ENCODE measurements around the gene EVI5L.
A peak's percentile ranks its signal among the peaks of the same experiment; 100 is the strongest.

EVI5L gene

DNA sequence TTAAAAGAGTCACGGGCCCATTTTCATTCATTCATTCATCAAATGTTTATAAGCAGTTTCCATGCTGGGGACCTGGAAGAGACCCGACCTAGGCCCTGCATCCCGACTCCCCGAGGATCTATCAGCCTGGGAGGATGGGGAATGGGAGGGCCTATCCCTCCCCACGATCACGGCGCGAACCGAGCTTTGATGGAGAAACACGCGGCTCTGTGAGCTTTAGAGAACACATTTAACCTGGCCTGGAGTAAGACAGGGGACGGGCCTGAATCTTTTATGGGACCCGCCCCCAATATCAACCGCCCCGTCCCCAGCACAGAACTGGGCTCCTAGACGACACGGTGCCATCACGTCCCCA, 875 bp upstream of the EVI5L start:
- H3K36me3 Mint-ChIP-seq: no peaks in the 10 kb centered on the region
- peak overlapping the region; percentile 70 for H3K4me3 Mint-ChIP-seq
- H3K27me3 Mint-ChIP-seq: no peaks in the 10 kb centered on the region
- H3K4me1 Mint-ChIP-seq: peaks cover 10% of the 10 kb centered on the region
- no peak for ATAC-seq (ENCODE audit: low read depth)
- no peaks in the 10 kb centered on the region for H3K9me3 Mint-ChIP-seq
- H3K27ac Mint-ChIP-seq: peak overlapping the region; percentile 48
- DNase-seq (ENCODE audit: low spot score in 2 of 2): no peak

GRCh38 chr19:7830272-7830771, 304 bp downstream of the EVI5L start:
- DNase-seq (ENCODE audit: low spot score in 2 of 2): no peak
- H3K4me3 Mint-ChIP-seq: peak overlapping the region; percentile 83

DNA sequence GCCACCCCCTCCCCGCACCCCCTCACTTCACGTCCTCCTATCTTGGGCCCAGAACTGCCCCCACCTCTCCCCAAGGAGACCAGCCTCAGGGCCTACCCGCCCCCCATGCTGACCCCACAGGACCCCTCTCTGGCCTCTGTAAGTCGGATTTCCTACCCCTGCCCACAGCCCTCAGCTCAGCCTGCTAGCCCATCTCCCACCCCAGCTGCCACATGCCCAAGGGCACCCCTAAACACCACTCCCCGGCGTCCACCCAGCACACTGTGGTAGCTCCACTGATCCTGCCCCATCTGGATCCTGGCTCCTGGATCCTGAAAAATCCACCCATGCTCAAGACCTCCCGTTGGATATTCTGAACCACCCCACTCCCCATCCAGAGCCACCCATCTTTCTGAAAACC, 805 bp downstream of the EVI5L start:
- no peaks in the 10 kb centered on the region for H3K27me3 Mint-ChIP-seq
- no peak for ATAC-seq (ENCODE audit: low read depth)
- H3K27ac Mint-ChIP-seq: peak overlapping the region; percentile 43
- no peaks in the 10 kb centered on the region for H3K36me3 Mint-ChIP-seq
- no peaks in the 10 kb centered on the region for H3K9me3 Mint-ChIP-seq
- H3K4me1 Mint-ChIP-seq: peaks cover 10% of the 10 kb centered on the region
- no peak for DNase-seq (ENCODE audit: low spot score in 2 of 2)
- H3K4me3 Mint-ChIP-seq: peak overlapping the region; percentile 83

More at GRCh38 chr19:7830272-7830771, 304 bp downstream of the EVI5L start:
- H3K27me3 Mint-ChIP-seq: no peaks in the 10 kb centered on the region
- H3K4me1 Mint-ChIP-seq: peaks cover 10% of the 10 kb centered on the region
- ATAC-seq (ENCODE audit: low read depth): peak; percentile 1
- no peaks in the 10 kb centered on the region for H3K36me3 Mint-ChIP-seq
- H3K27ac Mint-ChIP-seq: no peak overlapping the region
- no peaks in the 10 kb centered on the region for H3K9me3 Mint-ChIP-seq

DNA sequence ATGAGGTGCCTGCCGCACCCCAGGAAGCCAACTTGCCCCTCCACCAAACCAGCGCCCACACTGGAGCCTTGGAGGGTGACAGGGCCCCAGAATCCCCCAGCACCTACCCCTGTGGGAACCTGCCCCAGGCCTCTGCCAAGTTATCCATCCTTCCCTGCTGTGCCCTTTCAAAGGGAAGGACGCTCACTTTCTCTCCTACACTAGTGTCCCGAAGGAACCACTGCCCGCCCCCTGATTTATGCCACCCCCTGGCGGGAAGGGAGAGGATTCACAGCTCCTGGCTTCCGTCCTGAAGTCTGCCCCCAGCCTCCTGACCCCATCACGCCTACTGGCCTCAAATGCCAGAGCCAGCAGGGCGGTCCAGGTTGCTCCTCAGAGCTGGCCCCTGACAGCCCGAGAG, 1.4 kb downstream of the EVI5L start:
- no peak for DNase-seq (ENCODE audit: low spot score in 2 of 2)
- Mint-ChIP-seq H3K4me1 (peaks cover 10% of the 10 kb centered on the region), H3K4me3 (peak overlapping the region; percentile 83), H3K9me3 (no peaks in the 10 kb centered on the region), H3K36me3 (no peaks in the 10 kb centered on the region), H3K27me3 (no peaks in the 10 kb centered on the region), H3K27ac (peak overlapping the region; percentile 43)
- ATAC-seq (ENCODE audit: low read depth): no peak

DNA sequence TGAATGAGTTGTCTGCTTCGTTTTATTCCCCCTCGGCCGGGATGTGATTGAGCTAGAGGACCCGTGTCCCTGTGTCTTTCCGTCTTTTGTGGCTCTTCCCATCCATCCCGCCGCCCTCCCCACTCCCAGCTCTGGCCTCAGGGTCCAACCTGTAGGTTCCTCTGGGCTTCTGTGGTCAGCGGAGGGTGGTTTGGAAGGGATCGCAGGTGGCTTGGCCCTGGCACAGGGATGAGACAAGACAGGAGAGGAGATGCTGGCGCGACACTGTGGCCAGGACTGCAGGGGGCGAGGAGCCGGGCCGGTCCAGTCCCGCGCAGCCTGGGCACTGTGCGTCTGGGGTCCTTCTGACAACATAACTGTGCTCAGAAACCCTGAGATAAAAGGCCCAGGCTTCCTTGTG, 2.0 kb downstream of the EVI5L start:
- H3K9me3 Mint-ChIP-seq: no peaks in the 10 kb centered on the region
- H3K4me3 Mint-ChIP-seq: peak overlapping the region; percentile 83
- no peaks in the 10 kb centered on the region for H3K27me3 Mint-ChIP-seq
- DNase-seq (ENCODE audit: low spot score in 2 of 2): no peak
- H3K4me1 Mint-ChIP-seq: peaks cover 10% of the 10 kb centered on the region
- no peaks in the 10 kb centered on the region for H3K36me3 Mint-ChIP-seq
- no peak overlapping the region for H3K27ac Mint-ChIP-seq
- ATAC-seq (ENCODE audit: low read depth): no peak

GRCh38 chr19:7832781-7833180, 2.8 kb downstream of the EVI5L start:
- H3K36me3 Mint-ChIP-seq: no peaks in the 10 kb centered on the region
- H3K4me1 Mint-ChIP-seq: peaks cover 10% of the 10 kb centered on the region
- DNase-seq (ENCODE audit: low spot score in 2 of 2): no peak
- no peak for ATAC-seq (ENCODE audit: low read depth)
- H3K4me3 Mint-ChIP-seq: no peak overlapping the region
- H3K27ac Mint-ChIP-seq: no peak overlapping the region
- no peaks in the 10 kb centered on the region for H3K9me3 Mint-ChIP-seq
- no peaks in the 10 kb centered on the region for H3K27me3 Mint-ChIP-seq

DNA sequence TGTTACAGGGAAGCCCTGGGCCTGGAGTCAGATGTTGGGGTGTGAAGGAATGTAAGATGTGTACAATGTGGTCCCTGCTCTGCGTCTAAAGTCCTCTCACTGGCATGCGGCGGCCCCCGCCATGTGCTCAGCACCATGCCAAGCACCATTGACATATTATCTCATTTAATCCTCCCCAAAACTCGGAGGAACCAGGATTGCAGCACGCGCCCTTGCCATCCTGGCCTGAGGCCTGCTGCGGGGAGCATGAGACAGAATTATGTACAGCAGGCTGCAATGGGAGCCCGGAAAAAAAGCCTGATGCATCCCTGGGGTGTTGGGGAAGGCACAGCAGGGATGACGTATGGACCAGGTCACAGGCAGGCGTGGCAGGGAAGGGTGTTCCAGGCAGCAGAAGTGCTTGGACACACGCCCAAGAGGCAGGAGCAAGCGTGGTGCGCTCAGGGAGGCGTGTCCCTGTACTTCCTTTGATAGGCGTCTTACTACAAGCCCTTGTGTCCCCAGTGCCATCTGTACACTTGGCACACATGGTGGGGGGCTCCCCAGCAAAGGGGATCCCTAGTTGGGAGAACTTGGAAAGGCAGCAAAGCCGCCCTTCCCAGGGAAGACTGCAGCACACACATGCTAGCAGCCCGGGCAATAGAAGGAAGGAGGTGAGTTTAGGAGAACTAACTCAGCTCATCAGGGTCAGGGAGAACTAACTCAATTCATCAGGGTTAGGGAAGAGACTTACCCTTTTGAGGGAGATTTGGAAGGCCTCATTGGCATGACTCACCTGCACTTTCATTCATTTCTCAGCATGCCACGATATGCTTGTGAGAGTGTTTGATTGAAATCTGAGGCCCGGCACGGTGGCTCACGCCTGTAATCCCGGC, 3.4 kb downstream of the EVI5L start:
- Mint-ChIP-seq H3K36me3 (no peaks in the 10 kb centered on the region), H3K27ac (no peak overlapping the region), H3K4me3 (no peak overlapping the region), H3K27me3 (no peaks in the 10 kb centered on the region), H3K4me1 (peaks cover 10% of the 10 kb centered on the region), H3K9me3 (no peaks in the 10 kb centered on the region)
- ATAC-seq (ENCODE audit: low read depth) (no peak), DNase-seq (ENCODE audit: low spot score in 2 of 2) (no peak)

DNA sequence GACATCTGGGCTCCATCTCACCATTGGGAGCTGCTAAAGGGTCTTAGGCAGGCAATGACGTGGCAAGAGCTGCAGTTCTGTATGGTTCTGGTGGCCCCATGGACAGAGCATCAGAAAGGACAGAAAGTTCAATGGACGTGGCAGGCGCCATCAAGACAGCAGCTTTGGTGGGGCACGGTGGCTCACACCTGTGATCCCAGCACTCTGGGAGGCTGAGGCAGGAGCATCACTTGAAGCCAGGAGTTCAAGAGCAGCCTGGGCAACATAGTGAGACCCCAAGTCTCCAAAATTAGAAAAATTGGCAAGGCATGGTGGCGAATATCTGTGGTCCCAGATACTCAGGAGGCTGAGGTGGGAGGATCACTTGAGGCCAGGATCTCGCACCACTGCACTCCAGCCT, 9.5 kb downstream of the EVI5L start:
- H3K4me1 Mint-ChIP-seq: no peaks in the 10 kb centered on the region
- no peak for DNase-seq (ENCODE audit: low spot score in 2 of 2)
- H3K27me3 Mint-ChIP-seq: no peaks in the 10 kb centered on the region
- peaks cover 2% of the 10 kb centered on the region for H3K36me3 Mint-ChIP-seq
- no peaks in the 10 kb centered on the region for H3K9me3 Mint-ChIP-seq
- H3K27ac Mint-ChIP-seq: no peak overlapping the region
- no peak overlapping the region for H3K4me3 Mint-ChIP-seq
- no peak for ATAC-seq (ENCODE audit: low read depth)

- no peaks in the 10 kb centered on the region for H3K27me3 Mint-ChIP-seq
Measured at GRCh38 chr19:7840629-7841028, 10.6 kb downstream of the EVI5L start.

GRCh38 chr19:7841751-7842660, 12.0 kb downstream of the EVI5L start:
- Mint-ChIP-seq H3K27me3 (no peaks in the 10 kb centered on the region), H3K36me3 (peaks cover 2% of the 10 kb centered on the region), H3K4me3 (no peak overlapping the region), H3K4me1 (no peaks in the 10 kb centered on the region), H3K9me3 (no peaks in the 10 kb centered on the region), H3K27ac (no peak overlapping the region)
- ATAC-seq (ENCODE audit: low read depth) (no peak), DNase-seq (ENCODE audit: low spot score in 2 of 2) (no peak)

More at GRCh38 chr19:7840629-7841028, 10.6 kb downstream of the EVI5L start:
- H3K36me3 Mint-ChIP-seq: peaks cover 2% of the 10 kb centered on the region
- DNase-seq (ENCODE audit: low spot score in 2 of 2) (no peak), ATAC-seq (ENCODE audit: low read depth) (no peak)
- H3K4me1 Mint-ChIP-seq: no peaks in the 10 kb centered on the region
- H3K9me3 Mint-ChIP-seq: no peaks in the 10 kb centered on the region
- H3K4me3 Mint-ChIP-seq: no peak overlapping the region
- H3K27ac Mint-ChIP-seq: no peak overlapping the region

DNA sequence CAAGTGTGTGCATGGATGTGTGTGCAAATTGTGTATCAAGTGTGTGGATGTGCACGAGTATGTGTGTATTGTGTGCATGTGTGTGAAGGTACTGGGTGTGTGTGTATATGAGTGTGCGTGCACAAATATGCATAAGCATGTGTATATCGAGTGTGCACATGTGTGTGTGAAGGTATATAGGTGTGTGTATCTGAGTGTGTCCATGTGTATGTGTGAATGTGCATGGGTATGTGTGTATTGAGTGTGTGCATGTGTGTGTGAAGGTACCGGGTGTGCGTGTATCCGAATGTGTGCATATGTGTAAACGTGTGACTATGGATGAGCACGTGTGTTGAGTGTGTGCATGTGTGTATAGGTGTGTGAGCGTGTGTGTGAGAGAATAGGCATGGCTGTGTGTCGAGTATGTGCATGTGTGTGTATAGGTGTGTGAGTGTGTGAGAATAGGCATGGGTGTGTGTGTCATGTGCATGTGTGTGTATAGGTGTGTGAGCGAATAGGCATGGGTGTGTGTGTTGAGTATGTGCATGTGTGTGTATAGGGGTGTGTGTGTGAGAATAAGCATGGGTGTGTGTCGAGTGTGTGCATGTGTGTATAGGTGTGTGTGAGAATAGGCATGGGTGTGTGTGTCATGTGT, 12.8 kb downstream of the EVI5L start:
- Mint-ChIP-seq H3K4me1 (no peaks in the 10 kb centered on the region), H3K36me3 (peaks cover 2% of the 10 kb centered on the region), H3K27me3 (no peaks in the 10 kb centered on the region), H3K27ac (no peak overlapping the region), H3K9me3 (no peaks in the 10 kb centered on the region), H3K4me3 (no peak overlapping the region)
- no peak for DNase-seq (ENCODE audit: low spot score in 2 of 2)
- ATAC-seq (ENCODE audit: low read depth): no peak

DNA sequence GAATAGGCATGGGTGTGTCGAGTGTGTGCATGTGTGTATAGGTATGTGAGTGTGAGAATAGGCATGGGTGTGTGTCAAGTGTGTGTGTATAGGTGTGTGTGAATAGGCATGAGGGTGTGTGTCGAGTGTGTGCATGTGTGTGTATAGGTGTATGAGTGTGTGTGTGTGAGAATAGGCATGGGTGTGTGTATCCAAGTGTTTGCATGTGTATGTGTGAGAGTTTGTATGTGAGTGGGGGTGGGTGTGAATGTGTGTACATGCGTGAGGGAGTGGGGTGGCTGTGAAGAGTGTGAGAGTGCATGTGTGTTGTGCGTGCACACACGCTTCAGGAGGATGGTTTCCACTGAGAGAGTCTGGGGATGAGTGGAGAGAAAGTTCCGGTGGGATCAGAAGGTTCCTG, 13.5 kb downstream of the EVI5L start:
- no peak overlapping the region for H3K4me3 Mint-ChIP-seq
- H3K4me1 Mint-ChIP-seq: no peaks in the 10 kb centered on the region
- ATAC-seq (ENCODE audit: low read depth) (no peak), DNase-seq (ENCODE audit: low spot score in 2 of 2) (no peak)
- H3K9me3 Mint-ChIP-seq: no peaks in the 10 kb centered on the region
- no peak overlapping the region for H3K27ac Mint-ChIP-seq
- peaks cover 2% of the 10 kb centered on the region for H3K36me3 Mint-ChIP-seq
- no peaks in the 10 kb centered on the region for H3K27me3 Mint-ChIP-seq

- ATAC-seq (ENCODE audit: low read depth): no peak
- no peaks in the 10 kb centered on the region for H3K4me1 Mint-ChIP-seq
- no peak overlapping the region for H3K27ac Mint-ChIP-seq
- no peaks in the 10 kb centered on the region for H3K36me3 Mint-ChIP-seq
- no peaks in the 10 kb centered on the region for H3K9me3 Mint-ChIP-seq
- H3K27me3 Mint-ChIP-seq: no peaks in the 10 kb centered on the region
- no peak overlapping the region for H3K4me3 Mint-ChIP-seq
- no peak for DNase-seq (ENCODE audit: low spot score in 2 of 2)
Measured at GRCh38 chr19:7844405-7844804, 14.4 kb downstream of the EVI5L start.

DNA sequence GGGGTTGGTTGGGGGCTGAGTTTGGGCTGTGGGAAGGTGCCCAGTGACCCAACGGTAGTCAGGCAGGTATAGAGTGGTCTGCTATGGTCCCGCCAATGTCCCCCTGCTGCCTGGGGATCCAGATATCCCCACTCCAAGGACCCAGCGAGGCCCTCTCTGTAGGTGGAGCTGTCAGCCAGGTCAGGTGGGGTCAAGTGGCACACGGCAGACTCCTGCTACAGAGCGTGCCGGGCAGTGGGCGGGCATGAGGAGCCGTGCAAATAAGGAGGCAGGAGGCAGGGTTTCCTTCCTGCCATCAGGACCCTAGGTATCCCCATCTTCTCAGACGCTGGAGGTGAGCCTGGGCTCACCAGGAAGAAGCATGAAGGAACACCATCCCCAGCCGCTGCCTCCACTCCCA, 14.9 kb downstream of the EVI5L start:
- no peak for DNase-seq (ENCODE audit: low spot score in 2 of 2)
- H3K27ac Mint-ChIP-seq: no peak overlapping the region
- no peaks in the 10 kb centered on the region for H3K4me1 Mint-ChIP-seq
- H3K27me3 Mint-ChIP-seq: no peaks in the 10 kb centered on the region
- no peak for ATAC-seq (ENCODE audit: low read depth)
- no peak overlapping the region for H3K4me3 Mint-ChIP-seq
- no peaks in the 10 kb centered on the region for H3K9me3 Mint-ChIP-seq
- no peaks in the 10 kb centered on the region for H3K36me3 Mint-ChIP-seq

All from memory B cell (primary cell).